Uterus (tissue), 4 donors: Measurements from ENCODE around the gene MINDY4B. TPM values are rescaled to one million over a fixed set of nuclear protein-coding genes. Genes with fewer than 3 reads are reported as not detected.
"Not testable (repeated sequence)": the region's sequence is repeated elsewhere in the genome, so short reads cannot be mapped to it uniquely, and the experiment has no call there.

Experiments
- DNase-seq, 2 donors: peaks; one replicate each; pipeline ENCODE4 v3.0.0-alpha.2; 2019 to 2020
- H3K27ac ChIP-seq, 2 donors: fragments of 200-600 bp; sonication (generic); 1 replicate in 1 of 2; 2 replicates in 1 of 2; pipeline ENCODE4 v1.5.1; 2016 to 2018
- H3K27me3 ChIP-seq, 2 donors: fragments of 200-600 bp; sonication (generic); one replicate each; pipeline ENCODE4 v1.5.1; 2018 to 2019; ENCODE audit warnings: control low read depth in 1 of 2
- H3K36me3 ChIP-seq, 2 donors: fragments of 200-600 bp; sonication (generic); one replicate each; pipeline ENCODE4 v1.5.1; 2019; ENCODE audit warnings: control low read depth in 1 of 2
- H3K4me1 ChIP-seq, 2 donors: fragments of 200-600 bp; sonication (generic); one replicate each; pipeline ENCODE4 v1.5.1; 2018 to 2019; ENCODE audit warnings: control low read depth in 1 of 2
- H3K4me3 ChIP-seq, 2 donors: fragments of 200-600 bp; sonication (generic); 1 replicate in 1 of 2; 2 replicates in 1 of 2; pipeline ENCODE4 v1.5.1; 2018 to 2019; ENCODE audit warnings: mild to moderate bottlenecking in 1 of 2
- H3K9me3 ChIP-seq, 2 donors: fragments of 200-600 bp; sonication (generic); one replicate each; pipeline ENCODE4 v1.5.1; 2019; ENCODE audit warnings: control low read depth in 1 of 2
- POLR2A ChIP-seq, 2 donors: fragments of 450-650 bp; IDR thresholded peaks; one replicate each; pipeline ENCODE4 v1.6.1; 2016; ENCODE audit warnings: antibody characterized with exemption in 2 of 2, mild to moderate bottlenecking in 1 of 2, moderate library complexity in 1 of 2
- intact Hi-C: fragments of 100-400 bp; cut with DNase I; formaldehyde crosslinking; loops from one replicate; pipeline ENCODE4 v1.15.1; 2023; ENCODE audit warnings: low total_unique reads
- total RNA-seq, 4 donors: library from RNA; depleted of rRNA in 3 of 4; stranded (reverse); fragments of >200 nt in 3 of 4; gene quantifications; one replicate each; pipeline versions ENCODE4 v1.1.0 to v1.2.4, GENCODE V29; 2014 to 2023
- TF ChIP-seq, protein P1 (sequence below), 4 experiments: fragments of 200-600 bp in 2 of 4; fragments of 450-650 bp in 2 of 4; sonication (generic) in 2 of 4; IDR thresholded peaks; one replicate each; pipeline ENCODE4 v1.5.1; 2016 to 2019; ENCODE audit warnings: antibody characterized with exemption in 4 of 4, mild to moderate bottlenecking in 2 of 4, moderate library complexity in 1 of 4
- donor health status: DM: yes; HTN: yes; CAD: no.

The MINDY4B gene
- total RNA-seq, 4 donors from 2014 or later = not detected

GRCh38 chr3:150874666-150875219, 30.5 kb downstream of the MINDY4B start:
- intact Hi-C loops = no loop called here
- no peak for DNase-seq
- Histone ChIP-seq H3K36me3 (no peaks in the 10 kb centered on the region), H3K9me3 (no peaks in the 10 kb centered on the region), H3K27ac (peak overlapping the region in 1 of 2 donors; percentile 33), H3K4me1 (no peaks in the 10 kb centered on the region), H3K27me3 (no peaks in the 10 kb centered on the region), H3K4me3 (no peak overlapping the region)
- TF ChIP-seq POLR2A (IDR thresholded peaks at IDR 0.05) = no peak
- TF ChIP-seq, protein P1, sequence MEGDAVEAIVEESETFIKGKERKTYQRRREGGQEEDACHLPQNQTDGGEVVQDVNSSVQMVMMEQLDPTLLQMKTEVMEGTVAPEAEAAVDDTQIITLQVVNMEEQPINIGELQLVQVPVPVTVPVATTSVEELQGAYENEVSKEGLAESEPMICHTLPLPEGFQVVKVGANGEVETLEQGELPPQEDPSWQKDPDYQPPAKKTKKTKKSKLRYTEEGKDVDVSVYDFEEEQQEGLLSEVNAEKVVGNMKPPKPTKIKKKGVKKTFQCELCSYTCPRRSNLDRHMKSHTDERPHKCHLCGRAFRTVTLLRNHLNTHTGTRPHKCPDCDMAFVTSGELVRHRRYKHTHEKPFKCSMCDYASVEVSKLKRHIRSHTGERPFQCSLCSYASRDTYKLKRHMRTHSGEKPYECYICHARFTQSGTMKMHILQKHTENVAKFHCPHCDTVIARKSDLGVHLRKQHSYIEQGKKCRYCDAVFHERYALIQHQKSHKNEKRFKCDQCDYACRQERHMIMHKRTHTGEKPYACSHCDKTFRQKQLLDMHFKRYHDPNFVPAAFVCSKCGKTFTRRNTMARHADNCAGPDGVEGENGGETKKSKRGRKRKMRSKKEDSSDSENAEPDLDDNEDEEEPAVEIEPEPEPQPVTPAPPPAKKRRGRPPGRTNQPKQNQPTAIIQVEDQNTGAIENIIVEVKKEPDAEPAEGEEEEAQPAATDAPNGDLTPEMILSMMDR (IDR thresholded peaks at IDR 0.05) = no peak

DNA sequence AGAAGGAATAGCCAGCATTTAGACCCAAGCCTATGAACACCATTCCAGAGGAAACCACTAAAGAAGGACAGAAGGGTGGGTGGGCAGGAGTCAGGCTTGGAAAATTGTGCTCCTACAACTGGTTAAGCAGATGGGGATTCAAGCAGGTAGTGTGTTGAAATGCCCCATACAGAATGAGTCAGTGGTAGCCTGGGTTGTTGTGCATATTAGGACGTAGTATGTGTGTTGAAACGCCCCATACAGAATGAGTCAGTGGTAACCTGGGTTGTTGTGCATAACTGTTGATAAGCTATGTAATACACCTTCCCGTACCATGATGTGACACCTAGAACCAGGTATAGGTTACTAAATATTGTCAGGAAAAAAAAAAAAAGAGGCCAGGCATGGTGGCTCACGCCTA, 34.0 kb downstream of the MINDY4B start:
- no peak for TF ChIP-seq POLR2A (IDR thresholded peaks at IDR 0.05)
- TF ChIP-seq, protein P1 (IDR thresholded peaks at IDR 0.05) = no peak
- intact Hi-C loops = no loop called here
- H3K4me1 ChIP-seq = no peaks in the 10 kb centered on the region
- H3K36me3 ChIP-seq = no peaks in the 10 kb centered on the region
- H3K27ac ChIP-seq = no peak overlapping the region
- no peaks in the 10 kb centered on the region for H3K27me3 ChIP-seq
- no peak for DNase-seq
- H3K9me3 ChIP-seq = no peaks in the 10 kb centered on the region
- H3K4me3 ChIP-seq = no peak overlapping the region

- intact Hi-C loops = no loop called here
- no peak for DNase-seq
- no peaks in the 10 kb centered on the region for H3K36me3 ChIP-seq
- H3K27ac ChIP-seq = peak overlapping the region in 1 of 2 donors; percentile 16
- no peaks in the 10 kb centered on the region for H3K27me3 ChIP-seq
- H3K4me1 ChIP-seq = no peaks in the 10 kb centered on the region
- H3K4me3 ChIP-seq = no peak overlapping the region
- H3K9me3 ChIP-seq = no peaks in the 10 kb centered on the region
- no peak for TF ChIP-seq POLR2A (IDR thresholded peaks at IDR 0.05)
- TF ChIP-seq, protein P1 (IDR thresholded peaks at IDR 0.05) = no peak
Observed at GRCh38 chr3:150870406-150870805, 34.8 kb downstream of the MINDY4B start.

DNA sequence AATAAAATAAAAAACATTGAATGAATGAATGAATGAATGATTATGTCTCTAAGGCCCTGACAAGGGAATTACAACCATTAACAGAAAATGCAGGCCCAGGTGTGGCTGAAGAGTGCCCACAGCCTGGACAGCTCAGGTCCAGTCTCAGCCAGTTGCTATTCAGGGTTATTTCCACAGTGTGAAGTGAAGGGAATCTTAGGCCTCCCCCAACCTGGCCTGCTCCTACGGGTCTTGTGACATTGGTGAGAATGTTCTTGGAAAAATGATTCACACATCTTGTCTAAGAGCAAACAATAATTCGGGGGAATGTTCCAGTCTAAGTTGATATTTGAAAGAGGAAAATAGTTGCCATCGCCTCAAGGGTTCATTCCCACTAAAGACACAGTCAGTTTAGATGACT, 37.0 kb downstream of the MINDY4B start:
- TF ChIP-seq, protein P1 (IDR thresholded peaks at IDR 0.05) = no peak
- TF ChIP-seq POLR2A (IDR thresholded peaks at IDR 0.05) = no peak
- DNase-seq = peak; percentile 45 to 63
- intact Hi-C loops = no loop called here
- Histone ChIP-seq H3K4me1 (no peaks in the 10 kb centered on the region), H3K27me3 (no peaks in the 10 kb centered on the region), H3K27ac (peak overlapping the region; percentile 50 to 68), H3K4me3 (no peak overlapping the region), H3K9me3 (no peaks in the 10 kb centered on the region), H3K36me3 (no peaks in the 10 kb centered on the region)

GRCh38 chr3:150867434-150867833, 37.8 kb downstream of the MINDY4B start:
- DNase-seq = no peak
- Histone ChIP-seq H3K4me1 (no peaks in the 10 kb centered on the region), H3K4me3 (no peak overlapping the region), H3K27ac (peak overlapping the region; percentile 50 to 68), H3K27me3 (no peaks in the 10 kb centered on the region), H3K9me3 (no peaks in the 10 kb centered on the region), H3K36me3 (no peaks in the 10 kb centered on the region)
- intact Hi-C loops = no loop called here
- no peak for TF ChIP-seq POLR2A (IDR thresholded peaks at IDR 0.05)
- TF ChIP-seq, protein P1 (IDR thresholded peaks at IDR 0.05) = no peak

GRCh38 chr3:150863921-150864320, 41.3 kb downstream of the MINDY4B start:
- H3K4me3 ChIP-seq, H3K27me3 ChIP-seq, intact Hi-C loops, H3K36me3 ChIP-seq, H3K9me3 ChIP-seq, H3K27ac ChIP-seq, H3K4me1 ChIP-seq, DNase-seq: not testable (repeated sequence)
